Osteoblast (primary cell): Measurements from ENCODE around the gene ZDHHC24. TPM values are rescaled to one million over a fixed set of nuclear protein-coding genes. Genes with fewer than 3 reads are reported as not detected.

Experiments used
- DNase-seq: peaks from one replicate; pipeline ENCODE4 v3.0.0; 2011; ENCODE audit warnings: low spot score, mixed read lengths; ENCODE audit not compliant: insufficient read length; ENCODE audit errors: missing footprints
- H2AFZ ChIP-seq: 2 replicates; pipeline ENCODE4 v1.6.0; 2011; ENCODE audit warnings: mild to moderate bottlenecking, low read length
- H3K27ac ChIP-seq: 2 replicates; pipeline ENCODE4 v1.5.1; 2011; ENCODE audit warnings: mild to moderate bottlenecking, low read depth, low read length, moderate library complexity
- H3K27me3 ChIP-seq: 2 replicates; pipeline ENCODE4 v1.6.0; 2012; ENCODE audit warnings: mild to moderate bottlenecking, control low read depth, inconsistent platforms, low read length, moderate library complexity; ENCODE audit not compliant: insufficient read depth
- H3K36me3 ChIP-seq: 2 replicates; pipeline ENCODE4 v1.5.1; 2011; ENCODE audit warnings: mild to moderate bottlenecking, low read length, control low read depth, moderate library complexity; ENCODE audit not compliant: insufficient read depth
- H3K4me1 ChIP-seq: 2 replicates; pipeline ENCODE4 v1.5.1; 2011; ENCODE audit warnings: mild to moderate bottlenecking, low read length, control low read depth, moderate library complexity; ENCODE audit not compliant: insufficient read depth
- H3K4me2 ChIP-seq: 2 replicates; pipeline ENCODE4 v1.6.0; 2011; ENCODE audit warnings: mild to moderate bottlenecking, low read length; ENCODE audit not compliant: insufficient read depth
- H3K4me3 ChIP-seq: fragments of 200-600 bp; sonication (generic); 3 replicates; pipeline ENCODE4 v1.5.1; 2012; ENCODE audit warnings: mild to moderate bottlenecking, low read length, inconsistent platforms; ENCODE audit not compliant: insufficient read depth
- H3K79me2 ChIP-seq: 2 replicates; pipeline ENCODE4 v1.6.0; 2012; ENCODE audit warnings: mild to moderate bottlenecking, low read length, control low read depth, inconsistent platforms; ENCODE audit not compliant: insufficient read depth
- H3K9me3 ChIP-seq: 2 replicates; pipeline ENCODE4 v1.5.1; 2011; ENCODE audit warnings: low read depth, low read length, control low read depth
- H4K20me1 ChIP-seq: 2 replicates; pipeline ENCODE4 v1.6.0; 2012; ENCODE audit warnings: mild to moderate bottlenecking, low read length, control low read depth; ENCODE audit not compliant: insufficient read depth
- CTCF ChIP-seq: IDR thresholded peaks from 2 replicates; pipeline ENCODE4 v1.5.1; 2011; ENCODE audit warnings: mild to moderate bottlenecking, low read depth, low read length, moderate library complexity; ENCODE audit errors: extremely low read depth
- total RNA-seq: library from RNA; depleted of rRNA; stranded (reverse); fragments of >200 nt; gene quantifications from 2 replicates; pipeline ENCODE4 v1.2.3, GENCODE V29; 2012

The ZDHHC24 gene
- total RNA-seq, 1 donor = 10.5 TPM

- no peak overlapping the region for H3K4me2 ChIP-seq
- no peak overlapping the region for H2AFZ ChIP-seq
- DNase-seq = peak; percentile 69
- H3K27me3 ChIP-seq = peaks cover 28% of the 10 kb centered on the region
- TF ChIP-seq CTCF = no peak
- no peaks in the 10 kb centered on the region for H3K36me3 ChIP-seq
- no peaks in the 10 kb centered on the region for H4K20me1 ChIP-seq
- H3K4me1 ChIP-seq = no peaks in the 10 kb centered on the region
- no peaks in the 10 kb centered on the region for H3K79me2 ChIP-seq
- no peaks in the 10 kb centered on the region for H3K9me3 ChIP-seq
- no peak overlapping the region for H3K27ac ChIP-seq
- no peak overlapping the region for H3K4me3 ChIP-seq
Measured at GRCh38 chr11:66562275-66562674, 16.4 kb upstream of the ZDHHC24 start.

GRCh38 chr11:66561975-66562248, 16.1 kb upstream of the ZDHHC24 start:
- no peaks in the 10 kb centered on the region for H4K20me1 ChIP-seq
- H3K4me3 ChIP-seq = no peak overlapping the region
- no peaks in the 10 kb centered on the region for H3K4me1 ChIP-seq
- no peaks in the 10 kb centered on the region for H3K9me3 ChIP-seq
- peaks cover 31% of the 10 kb centered on the region for H3K27me3 ChIP-seq
- H3K4me2 ChIP-seq = no peak overlapping the region
- H3K27ac ChIP-seq = no peak overlapping the region
- no peaks in the 10 kb centered on the region for H3K79me2 ChIP-seq
- no peaks in the 10 kb centered on the region for H3K36me3 ChIP-seq
- TF ChIP-seq CTCF = no peak
- DNase-seq = peak; percentile 69
- H2AFZ ChIP-seq = no peak overlapping the region

- no peak for TF ChIP-seq CTCF
- Histone ChIP-seq H3K4me3 (no peak overlapping the region), H3K27me3 (peaks cover 31% of the 10 kb centered on the region)
Measured at GRCh38 chr11:66561178-66561974, 15.5 kb upstream of the ZDHHC24 start.

GRCh38 chr11:66559866-66560676, 14.2 kb upstream of the ZDHHC24 start:
- Histone ChIP-seq H3K27ac (no peak overlapping the region), H4K20me1 (no peaks in the 10 kb centered on the region), H3K4me1 (no peaks in the 10 kb centered on the region), H3K9me3 (no peaks in the 10 kb centered on the region), H3K79me2 (no peaks in the 10 kb centered on the region), H3K4me2 (no peak overlapping the region), H3K4me3 (no peak overlapping the region), H3K27me3 (peaks cover 41% of the 10 kb centered on the region), H2AFZ (no peak overlapping the region), H3K36me3 (no peaks in the 10 kb centered on the region)
- peak; percentile 83 for DNase-seq
- TF ChIP-seq CTCF = no peak

More at GRCh38 chr11:66561178-66561974, 15.5 kb upstream of the ZDHHC24 start:
- H3K79me2 ChIP-seq = no peaks in the 10 kb centered on the region
- no peak overlapping the region for H3K27ac ChIP-seq
- H3K36me3 ChIP-seq = no peaks in the 10 kb centered on the region
- peak; percentile 87 for DNase-seq
- H3K4me1 ChIP-seq = no peaks in the 10 kb centered on the region
- H2AFZ ChIP-seq = no peak overlapping the region
- H4K20me1 ChIP-seq = no peaks in the 10 kb centered on the region
- H3K4me2 ChIP-seq = no peak overlapping the region
- H3K9me3 ChIP-seq = no peaks in the 10 kb centered on the region
